Hepatocyte (in vitro differentiated cells): ENCODE measurements around the gene LARP4B. TPM values are rescaled to one million over a fixed set of nuclear protein-coding genes. Genes with fewer than 3 reads are reported as not detected.
A peak's percentile ranks its signal among the peaks of the same experiment; 100 is the strongest.

ENCODE experiments used
- DNase-seq: peaks from one replicate; pipeline ENCODE4 v3.0.0-alpha.2; 2016; ENCODE audit warnings: low spot score
- H2AFZ ChIP-seq: fragments of 200-600 bp; sonication (generic); 2 replicates; pipeline ENCODE4 v1.6.0; 2016; ENCODE audit warnings: antibody characterized with exemption, mild to moderate bottlenecking
- H3K27ac ChIP-seq: fragments of 200-600 bp; sonication (generic); 2 replicates; pipeline ENCODE4 v1.5.1; 2016; ENCODE audit warnings: mild to moderate bottlenecking
- H3K27me3 ChIP-seq: fragments of 200-600 bp; sonication (generic); 2 replicates; pipeline ENCODE4 v1.6.1; 2016
- H3K36me3 ChIP-seq: fragments of 200-600 bp; sonication (generic); replicated peaks from 2 replicates; pipeline ENCODE4 v1.5.1; 2016; ENCODE audit warnings: low read depth; ENCODE audit not compliant: insufficient read depth
- H3K4me1 ChIP-seq: fragments of 200-600 bp; sonication (generic); 2 replicates; pipeline ENCODE4 v1.5.1; 2016; ENCODE audit warnings: mild to moderate bottlenecking, moderate library complexity; ENCODE audit not compliant: insufficient read depth
- H3K4me2 ChIP-seq: fragments of 200-600 bp; sonication (generic); 2 replicates; pipeline ENCODE4 v1.6.0; 2016
- H3K4me3 ChIP-seq: fragments of 200-600 bp; sonication (generic); 2 replicates; pipeline ENCODE4 v1.5.1; 2016; ENCODE audit warnings: mild to moderate bottlenecking
- H3K79me2 ChIP-seq: fragments of 200-600 bp; sonication (generic); 2 replicates; pipeline ENCODE4 v1.6.0; 2017; ENCODE audit warnings: mild to moderate bottlenecking
- H3K9me2 ChIP-seq: fragments of 200-600 bp; sonication (generic); replicated peaks from 2 replicates; pipeline ENCODE4 v1.6.0; 2017; ENCODE audit warnings: mild to moderate bottlenecking; ENCODE audit not compliant: insufficient read depth
- H3K9me3 ChIP-seq: fragments of 200-600 bp; sonication (generic); 2 replicates; pipeline ENCODE4 v1.5.1; 2016; ENCODE audit warnings: low read depth, mild to moderate bottlenecking
- H4K20me1 ChIP-seq: fragments of 200-600 bp; sonication (generic); 2 replicates; pipeline ENCODE4 v1.6.0; 2016; ENCODE audit warnings: mild to moderate bottlenecking; ENCODE audit not compliant: insufficient read depth, poor library complexity, severe bottlenecking
- EZH2 ChIP-seq: fragments of 200-600 bp; sonication (generic); IDR thresholded peaks from 2 replicates; pipeline ENCODE4 v1.6.1; 2016; ENCODE audit warnings: antibody characterized with exemption, mild to moderate bottlenecking, borderline replicate concordance
- EZH2phosphoT487 ChIP-seq: fragments of 200-600 bp; sonication (generic); IDR thresholded peaks from one replicate; pipeline ENCODE4 v1.6.1; 2018; ENCODE audit warnings: antibody characterized with exemption, mild to moderate bottlenecking, low read depth, moderate library complexity; ENCODE audit not compliant: unreplicated experiment, severe bottlenecking
- WGBS: methylation state at CpG from one replicate; pipeline ENCODE4 v1.1.6; 2016; ENCODE audit warnings: low lambda C conversion rate; ENCODE audit errors: missing lambda C conversion rate; 5-methylcytosine and 5-hydroxymethylcytosine counted together
- polyA plus RNA-seq: library from polyadenylated mRNA; unstranded; fragments of >200 nt; fragmentation: Nextera tagmentation; extraction: Ambion mirVana; gene quantifications from 2 replicates; pipeline ENCODE4 v1.2.1, GENCODE V29; 2016
- total RNA-seq: library from RNA; depleted of rRNA; stranded (reverse); fragments of >200 nt; gene quantifications from 2 replicates; pipeline ENCODE4 v1.2.3, GENCODE V29; 2014
- TF ChIP-seq, protein P1 (sequence below): fragments of 200-600 bp; sonication (generic); IDR thresholded peaks from 2 replicates; pipeline ENCODE4 v1.5.1; 2016; ENCODE audit warnings: antibody characterized with exemption, mild to moderate bottlenecking; ENCODE audit not compliant: poor library complexity

Gene LARP4B
- total and polyA plus RNA-seq, 2 experiments from 2014 or later, result 28.4 to 43.4 TPM

- Histone ChIP-seq H3K4me1 (peaks cover 30% of the 10 kb centered on the region), H3K79me2 (no peaks in the 10 kb centered on the region), H3K9me2 (no peaks in the 10 kb centered on the region), H3K4me2 (peak overlapping the region; percentile 38), H3K9me3 (no peaks in the 10 kb centered on the region), H3K27me3 (no peaks in the 10 kb centered on the region), H3K36me3 (no peaks in the 10 kb centered on the region), H4K20me1 (no peaks in the 10 kb centered on the region), H3K4me3 (no peak overlapping the region), H2AFZ (no peak overlapping the region), H3K27ac (peak overlapping the region; percentile 98)
- TF ChIP-seq EZH2phosphoT487, result no peak
- no peak for TF ChIP-seq EZH2
- TF ChIP-seq, protein P1, sequence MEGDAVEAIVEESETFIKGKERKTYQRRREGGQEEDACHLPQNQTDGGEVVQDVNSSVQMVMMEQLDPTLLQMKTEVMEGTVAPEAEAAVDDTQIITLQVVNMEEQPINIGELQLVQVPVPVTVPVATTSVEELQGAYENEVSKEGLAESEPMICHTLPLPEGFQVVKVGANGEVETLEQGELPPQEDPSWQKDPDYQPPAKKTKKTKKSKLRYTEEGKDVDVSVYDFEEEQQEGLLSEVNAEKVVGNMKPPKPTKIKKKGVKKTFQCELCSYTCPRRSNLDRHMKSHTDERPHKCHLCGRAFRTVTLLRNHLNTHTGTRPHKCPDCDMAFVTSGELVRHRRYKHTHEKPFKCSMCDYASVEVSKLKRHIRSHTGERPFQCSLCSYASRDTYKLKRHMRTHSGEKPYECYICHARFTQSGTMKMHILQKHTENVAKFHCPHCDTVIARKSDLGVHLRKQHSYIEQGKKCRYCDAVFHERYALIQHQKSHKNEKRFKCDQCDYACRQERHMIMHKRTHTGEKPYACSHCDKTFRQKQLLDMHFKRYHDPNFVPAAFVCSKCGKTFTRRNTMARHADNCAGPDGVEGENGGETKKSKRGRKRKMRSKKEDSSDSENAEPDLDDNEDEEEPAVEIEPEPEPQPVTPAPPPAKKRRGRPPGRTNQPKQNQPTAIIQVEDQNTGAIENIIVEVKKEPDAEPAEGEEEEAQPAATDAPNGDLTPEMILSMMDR, result no peak
- WGBS, result 15% methylated on average over 14 of the region's 14 CpGs
- DNase-seq, result peak; percentile 73
Measured at GRCh38 chr10:970311-971149, 39.0 kb upstream of the LARP4B start.

DNA sequence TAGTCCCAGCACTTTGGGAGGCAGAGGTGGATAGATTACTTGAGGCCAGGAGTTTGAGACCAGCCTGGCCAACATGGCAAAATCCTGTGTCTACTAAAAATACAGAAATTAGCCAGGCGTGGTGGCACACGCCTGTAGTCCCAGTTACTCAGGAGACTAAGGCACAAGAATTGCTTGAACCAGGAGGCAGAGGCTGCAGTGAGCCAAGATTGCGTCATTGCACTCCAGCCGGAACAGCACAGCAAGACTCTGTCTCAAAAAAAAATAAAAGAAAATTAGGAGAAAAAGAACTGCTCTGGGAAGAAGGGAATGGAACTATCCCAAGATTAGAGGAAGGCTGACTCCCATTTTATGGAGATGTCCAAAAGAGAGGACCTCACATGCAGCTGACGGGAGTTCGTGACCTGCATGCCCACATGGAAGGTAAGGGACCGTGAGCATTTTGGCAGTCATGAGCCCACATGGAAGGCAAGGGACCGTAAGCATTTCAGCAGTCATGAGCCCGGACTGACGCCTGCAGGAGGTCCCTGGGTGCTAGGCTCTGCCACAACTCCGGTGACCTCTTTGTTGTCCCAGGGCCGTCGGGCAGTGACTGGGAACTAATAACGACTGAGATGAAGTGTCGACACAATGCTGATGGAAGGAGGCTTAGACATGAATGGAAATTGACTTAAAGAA, 38.1 kb upstream of the LARP4B start:
- no peak for TF ChIP-seq EZH2phosphoT487
- TF ChIP-seq EZH2, result no peak
- TF ChIP-seq, protein P1, result no peak
- DNase-seq, result no peak

GRCh38 chr10:968546-969199, 37.2 kb upstream of the LARP4B start:
- DNase-seq, result no peak
- Histone ChIP-seq H3K27ac (no peak overlapping the region), H2AFZ (no peak overlapping the region), H3K4me3 (no peak overlapping the region), H3K79me2 (no peaks in the 10 kb centered on the region), H3K4me2 (no peak overlapping the region), H3K4me1 (peaks cover 23% of the 10 kb centered on the region), H4K20me1 (no peaks in the 10 kb centered on the region), H3K27me3 (no peaks in the 10 kb centered on the region), H3K9me2 (no peaks in the 10 kb centered on the region), H3K9me3 (no peaks in the 10 kb centered on the region), H3K36me3 (no peaks in the 10 kb centered on the region)
- TF ChIP-seq, protein P1, result no peak
- TF ChIP-seq EZH2 (no peak), EZH2phosphoT487 (no peak)
- WGBS, result 85% methylated on average over 17 of the region's 17 CpGs

More for the DNA sequence above, 38.1 kb upstream of the LARP4B start:
- Histone ChIP-seq H2AFZ (no peak overlapping the region), H3K79me2 (no peaks in the 10 kb centered on the region), H3K9me2 (no peaks in the 10 kb centered on the region), H3K4me1 (peaks cover 28% of the 10 kb centered on the region), H4K20me1 (no peaks in the 10 kb centered on the region), H3K27ac (peak overlapping the region; percentile 98), H3K9me3 (no peaks in the 10 kb centered on the region), H3K36me3 (no peaks in the 10 kb centered on the region), H3K4me3 (no peak overlapping the region), H3K4me2 (peak overlapping the region; percentile 38), H3K27me3 (no peaks in the 10 kb centered on the region)
- WGBS, result 66% methylated on average over 15 of the region's 15 CpGs
